HFF-Myc (cell line): Measurements from ENCODE around the gene DAD1.
"Not testable (repeated sequence)": the region's sequence is repeated elsewhere in the genome, so short reads cannot be mapped to it uniquely, and the experiment has no call there.

ENCODE experiments used
- DNase-seq: peaks from one replicate; pipeline ENCODE4 v3.0.0-alpha.2; 2011; ENCODE audit warnings: low read depth; ENCODE audit errors: extremely low read depth
- H3K4me3 ChIP-seq: replicated peaks from 2 replicates; pipeline ENCODE4 v1.5.1; 2011; ENCODE audit warnings: low read depth, mild to moderate bottlenecking, control low read depth, low read length
- CTCF ChIP-seq: IDR thresholded peaks from 2 replicates; pipeline ENCODE4 v1.5.1; 2012; ENCODE audit warnings: mild to moderate bottlenecking, low read depth, low read length, control low read depth; ENCODE audit errors: missing control alignments

Gene DAD1

GRCh38 chr14:22594156-22594716 lies 5.2 kb upstream of the DAD1 start:
- no peak overlapping the region for H3K4me3 ChIP-seq
- no peak for TF ChIP-seq CTCF
- no peak for DNase-seq

- no peak for TF ChIP-seq CTCF
- no peak for DNase-seq
Observed at GRCh38 chr14:22593601-22594000, 4.6 kb upstream of the DAD1 start.

GRCh38 chr14:22593189-22593588 lies 4.2 kb upstream of the DAD1 start:
- no peak for TF ChIP-seq CTCF
- H3K4me3 ChIP-seq: no peak overlapping the region
- no peak for DNase-seq

More at GRCh38 chr14:22593601-22594000, 4.6 kb upstream of the DAD1 start:
- H3K4me3 ChIP-seq: no peak overlapping the region

GRCh38 chr14:22588526-22589095 lies 413 bp downstream of the DAD1 start:
- H3K4me3 ChIP-seq: peak overlapping the region; percentile 94
- DNase-seq: no peak
- no peak for TF ChIP-seq CTCF

- H3K4me3 ChIP-seq: peak overlapping the region; percentile 94
- DNase-seq: not testable (repeated sequence)
Observed at GRCh38 chr14:22587677-22588422, 1.2 kb downstream of the DAD1 start.

GRCh38 chr14:22587247-22587646 lies 1.8 kb downstream of the DAD1 start:
- peak overlapping the region; percentile 94; the same call in 1 of the 2 replicates for H3K4me3 ChIP-seq
- no peak for TF ChIP-seq CTCF
- DNase-seq: no peak

GRCh38 chr14:22583994-22584393 lies 5.0 kb downstream of the DAD1 start:
- H3K4me3 ChIP-seq: no peak overlapping the region
- no peak for DNase-seq
- no peak for TF ChIP-seq CTCF
